Hepatocyte (in vitro differentiated cells): Measurements from ENCODE around the gene ZNHIT6. TPM values are rescaled to one million over a fixed set of nuclear protein-coding genes. Genes with fewer than 3 reads are reported as not detected.

Experiments
- DNase-seq: peaks from one replicate; pipeline ENCODE4 v3.0.0-alpha.2; 2016; ENCODE audit warnings: low spot score
- H2AFZ ChIP-seq: fragments of 200-600 bp; sonication (generic); 2 replicates; pipeline ENCODE4 v1.6.0; 2016; ENCODE audit warnings: antibody characterized with exemption, mild to moderate bottlenecking
- H3K27ac ChIP-seq: fragments of 200-600 bp; sonication (generic); 2 replicates; pipeline ENCODE4 v1.5.1; 2016; ENCODE audit warnings: mild to moderate bottlenecking
- H3K27me3 ChIP-seq: fragments of 200-600 bp; sonication (generic); 2 replicates; pipeline ENCODE4 v1.6.1; 2016
- H3K36me3 ChIP-seq: fragments of 200-600 bp; sonication (generic); replicated peaks from 2 replicates; pipeline ENCODE4 v1.5.1; 2016; ENCODE audit warnings: low read depth; ENCODE audit not compliant: insufficient read depth
- H3K4me1 ChIP-seq: fragments of 200-600 bp; sonication (generic); 2 replicates; pipeline ENCODE4 v1.5.1; 2016; ENCODE audit warnings: mild to moderate bottlenecking, moderate library complexity; ENCODE audit not compliant: insufficient read depth
- H3K4me2 ChIP-seq: fragments of 200-600 bp; sonication (generic); 2 replicates; pipeline ENCODE4 v1.6.0; 2016
- H3K4me3 ChIP-seq: fragments of 200-600 bp; sonication (generic); 2 replicates; pipeline ENCODE4 v1.5.1; 2016; ENCODE audit warnings: mild to moderate bottlenecking
- H3K79me2 ChIP-seq: fragments of 200-600 bp; sonication (generic); 2 replicates; pipeline ENCODE4 v1.6.0; 2017; ENCODE audit warnings: mild to moderate bottlenecking
- H3K9me2 ChIP-seq: fragments of 200-600 bp; sonication (generic); replicated peaks from 2 replicates; pipeline ENCODE4 v1.6.0; 2017; ENCODE audit warnings: mild to moderate bottlenecking; ENCODE audit not compliant: insufficient read depth
- H3K9me3 ChIP-seq: fragments of 200-600 bp; sonication (generic); 2 replicates; pipeline ENCODE4 v1.5.1; 2016; ENCODE audit warnings: low read depth, mild to moderate bottlenecking
- H4K20me1 ChIP-seq: fragments of 200-600 bp; sonication (generic); 2 replicates; pipeline ENCODE4 v1.6.0; 2016; ENCODE audit warnings: mild to moderate bottlenecking; ENCODE audit not compliant: insufficient read depth, poor library complexity, severe bottlenecking
- CTCF ChIP-seq: fragments of 200-600 bp; sonication (generic); IDR thresholded peaks from 2 replicates; pipeline ENCODE4 v1.5.1; 2016; ENCODE audit warnings: antibody characterized with exemption, mild to moderate bottlenecking; ENCODE audit not compliant: poor library complexity
- EZH2 ChIP-seq: fragments of 200-600 bp; sonication (generic); IDR thresholded peaks from 2 replicates; pipeline ENCODE4 v1.6.1; 2016; ENCODE audit warnings: antibody characterized with exemption, mild to moderate bottlenecking, borderline replicate concordance
- EZH2phosphoT487 ChIP-seq: fragments of 200-600 bp; sonication (generic); IDR thresholded peaks from one replicate; pipeline ENCODE4 v1.6.1; 2018; ENCODE audit warnings: antibody characterized with exemption, mild to moderate bottlenecking, low read depth, moderate library complexity; ENCODE audit not compliant: unreplicated experiment, severe bottlenecking
- WGBS: methylation state at CpG from one replicate; pipeline ENCODE4 v1.1.6; 2016; ENCODE audit warnings: low lambda C conversion rate; ENCODE audit errors: missing lambda C conversion rate; 5-methylcytosine and 5-hydroxymethylcytosine counted together
- polyA plus RNA-seq: library from polyadenylated mRNA; unstranded; fragments of >200 nt; fragmentation: Nextera tagmentation; extraction: Ambion mirVana; gene quantifications from 2 replicates; pipeline ENCODE4 v1.2.1, GENCODE V29; 2016
- total RNA-seq: library from RNA; depleted of rRNA; stranded (reverse); fragments of >200 nt; gene quantifications from 2 replicates; pipeline ENCODE4 v1.2.3, GENCODE V29; 2014

Gene ZNHIT6
- total and polyA plus RNA-seq, 2 experiments from 2014 or later: 13.5 to 14.2 TPM

DNA sequence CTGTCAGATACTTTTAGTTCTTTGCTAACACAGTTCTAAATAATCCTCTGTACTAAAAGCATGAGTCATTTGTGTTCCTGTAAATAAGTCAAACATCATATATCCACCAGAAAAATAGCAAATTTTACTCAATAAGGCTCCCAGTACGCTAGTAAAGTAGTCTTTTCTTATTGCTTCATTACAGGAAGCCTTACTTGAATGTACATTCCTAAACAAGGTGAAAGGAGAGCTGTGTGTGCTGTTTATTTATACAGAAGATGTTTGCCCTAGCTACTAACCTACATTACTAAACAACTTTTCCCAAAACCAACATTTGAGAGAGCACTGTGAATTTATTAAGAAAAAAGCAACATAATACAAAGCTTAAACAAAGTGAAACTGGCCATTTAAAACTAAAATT, 52.0 kb downstream of the ZNHIT6 start:
- Histone ChIP-seq H4K20me1 (no peaks in the 10 kb centered on the region), H3K79me2 (no peaks in the 10 kb centered on the region), H3K27me3 (no peaks in the 10 kb centered on the region), H3K9me2 (no peaks in the 10 kb centered on the region), H3K4me2 (no peak overlapping the region), H3K4me3 (no peak overlapping the region), H3K9me3 (no peaks in the 10 kb centered on the region), H3K4me1 (no peaks in the 10 kb centered on the region), H3K36me3 (no peaks in the 10 kb centered on the region), H2AFZ (no peak overlapping the region), H3K27ac (no peak overlapping the region)
- 74% methylated on average over 1 of the region's 1 CpG for WGBS
- no peak for DNase-seq
- TF ChIP-seq EZH2 (no peak), EZH2phosphoT487 (no peak), CTCF (no peak)

- no peaks in the 10 kb centered on the region for H4K20me1 ChIP-seq
- H3K27me3 ChIP-seq: no peaks in the 10 kb centered on the region
- no peak for TF ChIP-seq EZH2
- TF ChIP-seq EZH2phosphoT487: no peak
- no peak for TF ChIP-seq CTCF
- WGBS: 95% methylated on average over 1 of the region's 1 CpG
- H3K4me2 ChIP-seq: no peak overlapping the region
- H2AFZ ChIP-seq: no peak overlapping the region
- no peak overlapping the region for H3K4me3 ChIP-seq
- H3K27ac ChIP-seq: no peak overlapping the region
- no peaks in the 10 kb centered on the region for H3K79me2 ChIP-seq
- DNase-seq: no peak
- H3K9me3 ChIP-seq: no peaks in the 10 kb centered on the region
- H3K9me2 ChIP-seq: no peaks in the 10 kb centered on the region
- no peaks in the 10 kb centered on the region for H3K36me3 ChIP-seq
- no peaks in the 10 kb centered on the region for H3K4me1 ChIP-seq
Observed at GRCh38 chr1:85655315-85655714, 52.9 kb downstream of the ZNHIT6 start.

- DNase-seq: no peak
- Histone ChIP-seq H3K4me3 (no peak overlapping the region), H3K27me3 (no peaks in the 10 kb centered on the region), H3K36me3 (no peaks in the 10 kb centered on the region), H3K27ac (peak overlapping the region; percentile 30), H3K9me3 (no peaks in the 10 kb centered on the region), H3K79me2 (no peaks in the 10 kb centered on the region), H4K20me1 (no peaks in the 10 kb centered on the region), H2AFZ (no peak overlapping the region), H3K4me2 (no peak overlapping the region), H3K4me1 (no peaks in the 10 kb centered on the region), H3K9me2 (no peaks in the 10 kb centered on the region)
- no peak for TF ChIP-seq EZH2
- TF ChIP-seq CTCF: no peak
- whole genome bisulfite sequencing: 72% methylated on average over 6 of the region's 6 CpGs
Observed at GRCh38 chr1:85654066-85654782, 54.0 kb downstream of the ZNHIT6 start.
